GM23248 (cell line): Measurements from ENCODE around the gene UGT2B7. TPM values are rescaled to one million over a fixed set of nuclear protein-coding genes. Genes with fewer than 3 reads are reported as not detected.
A peak's percentile ranks its signal among the peaks of the same experiment; 100 is the strongest.

ENCODE experiments used
- DNase-seq: peaks from one replicate; pipeline ENCODE4 v3.0.0-alpha.2; 2015
- H2AFZ ChIP-seq: fragments of 200-600 bp; sonication (generic); 2 replicates; pipeline ENCODE4 v1.6.1; 2016; ENCODE audit warnings: antibody characterized with exemption
- H3F3A ChIP-seq: fragments of 200-600 bp; sonication (generic); 2 replicates; pipeline ENCODE4 v1.6.1; 2016; ENCODE audit warnings: mild to moderate bottlenecking, antibody characterized with exemption, mixed run types; ENCODE audit not compliant: insufficient read depth
- H3K27ac ChIP-seq: fragments of 200-600 bp; sonication (generic); 2 replicates; pipeline ENCODE4 v1.5.1; 2016; ENCODE audit warnings: mild to moderate bottlenecking
- H3K27me3 ChIP-seq: fragments of 200-600 bp; sonication (generic); replicated peaks from 2 replicates; pipeline ENCODE4 v1.6.1; 2016; ENCODE audit warnings: mild to moderate bottlenecking; ENCODE audit not compliant: insufficient read depth
- H3K36me3 ChIP-seq: fragments of 200-600 bp; sonication (generic); 2 replicates; pipeline ENCODE4 v1.6.1; 2016; ENCODE audit warnings: low read depth, mild to moderate bottlenecking
- H3K4me1 ChIP-seq: fragments of 200-600 bp; sonication (generic); 2 replicates; pipeline ENCODE4 v1.6.1; 2016; ENCODE audit warnings: mild to moderate bottlenecking; ENCODE audit not compliant: insufficient read depth
- H3K4me2 ChIP-seq: fragments of 200-600 bp; sonication (generic); one replicate; pipeline ENCODE4 v1.6.1; 2016; ENCODE audit warnings: mild to moderate bottlenecking; ENCODE audit not compliant: unreplicated experiment
- H3K4me3 ChIP-seq: fragments of 200-600 bp; sonication (generic); 2 replicates; pipeline ENCODE4 v1.5.1; 2016; ENCODE audit warnings: mild to moderate bottlenecking
- H3K79me2 ChIP-seq: fragments of 200-600 bp; sonication (generic); 2 replicates; pipeline ENCODE4 v1.6.1; 2016; ENCODE audit warnings: mild to moderate bottlenecking; ENCODE audit not compliant: insufficient read depth
- H3K9ac ChIP-seq: fragments of 200-600 bp; sonication (generic); 2 replicates; pipeline ENCODE4 v1.6.1; 2016; ENCODE audit warnings: mild to moderate bottlenecking
- H3K9me2 ChIP-seq: fragments of 200-600 bp; sonication (generic); 2 replicates; pipeline ENCODE4 v1.6.1; 2016; ENCODE audit warnings: mixed run types, mild to moderate bottlenecking, moderate library complexity; ENCODE audit not compliant: insufficient read depth
- H3K9me3 ChIP-seq: fragments of 200-600 bp; sonication (generic); one replicate; pipeline ENCODE4 v1.6.1; 2017; ENCODE audit warnings: low read depth
- H4K20me1 ChIP-seq: fragments of 200-600 bp; sonication (generic); 2 replicates; pipeline ENCODE4 v1.6.0; 2016; ENCODE audit not compliant: insufficient read depth
- EZH2 ChIP-seq: fragments of 200-600 bp; sonication (generic); IDR thresholded peaks from 2 replicates; pipeline ENCODE4 v1.6.1; 2018; ENCODE audit warnings: antibody characterized with exemption, mild to moderate bottlenecking; ENCODE audit not compliant: insufficient read depth, poor library complexity, severe bottlenecking
- EZH2phosphoT487 ChIP-seq: fragments of 200-600 bp; sonication (generic); IDR thresholded peaks from 2 replicates; pipeline ENCODE4 v1.6.1; 2018; ENCODE audit warnings: antibody characterized with exemption, moderate library complexity, mild to moderate bottlenecking, low read depth; ENCODE audit not compliant: insufficient read depth
- whole genome bisulfite sequencing, 2 experiments: methylation state at CpG; one replicate each; pipeline ENCODE4 v1.1.6; 2015 to 2017; ENCODE audit warnings: low lambda C conversion rate in 2 of 2, low coverage in 1 of 2; ENCODE audit errors: missing lambda C conversion rate in 2 of 2; 5-methylcytosine and 5-hydroxymethylcytosine counted together
- in situ Hi-C: fragments of 300-500 bp; cut with MboI; formaldehyde crosslinking; loops from 2 replicates; pipeline ENCODE4 v1.15.0; 2020
- polyA plus RNA-seq: library from polyadenylated mRNA; unstranded; fragments of >200 nt; fragmentation: Nextera tagmentation; extraction: Ambion mirVana; gene quantifications from 2 replicates; pipeline ENCODE4 v1.2.1, GENCODE V29; 2016
- total RNA-seq: library from RNA; depleted of rRNA; stranded (reverse); fragments of >200 nt; shearing (Covaris generic); gene quantifications from 2 replicates; pipeline ENCODE4 v1.2.3, GENCODE V29; 2014

UGT2B7 gene
- total and polyA plus RNA-seq, 2 experiments from 2014 or later = not detected

DNA sequence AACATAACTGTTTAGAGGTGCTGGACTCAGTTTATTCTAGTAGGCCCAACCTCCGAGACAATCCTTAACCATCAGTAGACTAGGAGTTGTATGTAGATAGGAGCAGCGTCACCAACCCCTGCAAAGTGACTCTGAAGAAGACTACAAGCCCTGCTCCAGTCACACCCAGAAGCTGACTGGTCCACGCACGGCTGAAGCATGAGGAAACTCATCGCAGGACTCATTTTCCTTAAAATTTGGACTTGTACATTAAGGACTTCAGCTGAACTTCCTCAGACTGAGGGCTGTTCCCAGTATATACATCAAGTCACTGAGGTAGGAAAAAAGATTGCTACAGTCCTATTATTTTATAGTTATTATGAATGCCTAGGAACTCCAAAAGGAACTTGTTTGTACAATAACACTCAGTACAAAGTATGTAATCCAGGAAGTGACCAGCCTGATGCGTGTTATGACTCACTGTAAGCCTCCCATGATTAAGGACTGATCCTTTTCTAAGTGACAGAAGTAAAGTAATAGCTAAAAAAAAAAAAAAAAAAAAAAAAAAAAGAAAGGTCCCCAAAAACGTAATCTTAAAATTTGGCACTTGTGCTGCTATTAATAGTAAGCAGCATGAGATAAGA, 41.6 kb upstream of the UGT2B7 start:
- H3K36me3 ChIP-seq = no peaks in the 10 kb centered on the region
- no peak overlapping the region for H3K4me2 ChIP-seq
- peak; percentile 73 for DNase-seq
- H3K79me2 ChIP-seq = no peaks in the 10 kb centered on the region
- 44 to 52% methylated on average over 7 of the region's 7 CpGs for whole genome bisulfite sequencing, 2 experiments
- peak overlapping the region; percentile 64 for H2AFZ ChIP-seq
- TF ChIP-seq EZH2 = no peak
- TF ChIP-seq EZH2phosphoT487 = no peak
- peak overlapping the region; percentile 2; the same call in 1 of the 2 replicates for H3K9ac ChIP-seq
- H3K9me2 ChIP-seq = no peaks in the 10 kb centered on the region
- no peak overlapping the region for H3K4me3 ChIP-seq
- in situ Hi-C loops = no loop called here
- H3K27me3 ChIP-seq = no peaks in the 10 kb centered on the region
- no peaks in the 10 kb centered on the region for H3F3A ChIP-seq
- no peaks in the 10 kb centered on the region for H3K4me1 ChIP-seq
- no peaks in the 10 kb centered on the region for H3K9me3 ChIP-seq
- peak overlapping the region; percentile 67 for H3K27ac ChIP-seq
- no peaks in the 10 kb centered on the region for H4K20me1 ChIP-seq

DNA sequence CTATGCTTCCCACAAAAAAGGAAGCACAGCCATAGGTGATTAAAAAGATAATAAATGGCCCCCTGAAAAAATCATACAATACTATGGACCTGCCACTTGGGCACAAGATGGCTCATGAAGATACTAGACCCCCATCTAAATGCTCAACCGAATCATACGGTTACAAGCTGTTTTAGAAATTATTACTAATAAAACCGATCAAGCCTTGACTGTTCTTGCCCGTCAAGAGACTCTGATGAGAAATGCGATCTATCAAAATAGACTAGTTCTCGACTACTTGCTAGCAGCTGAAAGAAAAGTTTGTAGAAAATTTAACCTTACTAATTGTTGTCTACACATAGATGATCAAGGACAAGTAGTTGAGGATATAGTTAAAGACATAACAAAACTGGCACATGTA, 40.1 kb upstream of the UGT2B7 start:
- no peak for DNase-seq

DNA sequence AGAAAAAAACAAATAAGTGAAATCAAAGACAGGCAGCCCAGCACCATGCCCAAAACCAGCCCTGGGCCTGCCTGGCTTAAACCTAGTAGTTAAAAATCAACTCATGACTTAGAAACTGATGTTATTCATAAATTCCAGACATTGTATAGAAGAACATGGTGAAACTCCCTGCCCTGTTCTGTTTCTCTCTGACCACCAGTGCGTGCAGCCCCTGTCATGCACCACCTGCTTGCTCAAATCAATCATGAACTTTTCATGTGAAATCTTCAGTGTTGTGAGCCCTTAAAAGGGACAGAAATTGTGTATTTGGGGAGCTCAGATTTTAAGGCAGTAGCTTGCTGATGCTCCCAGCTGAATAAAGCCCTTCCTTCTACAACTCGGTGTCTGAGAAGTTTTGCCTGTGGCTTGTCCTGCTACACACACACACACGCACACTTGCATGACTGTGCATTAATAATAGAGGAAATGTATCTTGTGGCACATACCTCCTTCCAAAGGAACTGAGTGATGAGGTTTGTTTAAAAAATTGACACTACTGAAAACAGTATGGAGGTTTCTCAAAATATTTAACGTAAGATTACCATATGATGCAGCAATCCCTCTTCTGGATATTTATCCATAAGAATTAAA, 39.2 kb upstream of the UGT2B7 start:
- no peaks in the 10 kb centered on the region for H4K20me1 ChIP-seq
- no peaks in the 10 kb centered on the region for H3K36me3 ChIP-seq
- TF ChIP-seq EZH2phosphoT487 (no peak), EZH2 (no peak)
- H2AFZ ChIP-seq = no peak overlapping the region
- H3K27me3 ChIP-seq = no peaks in the 10 kb centered on the region
- no peak for DNase-seq
- H3K9me2 ChIP-seq = no peaks in the 10 kb centered on the region
- H3K4me2 ChIP-seq = no peak overlapping the region
- WGBS, 2 experiments = 36 to 42% methylated on average over 4 of the region's 4 CpGs
- no peaks in the 10 kb centered on the region for H3F3A ChIP-seq
- H3K4me1 ChIP-seq = no peaks in the 10 kb centered on the region
- H3K4me3 ChIP-seq = no peak overlapping the region
- H3K9ac ChIP-seq = no peak overlapping the region
- no peaks in the 10 kb centered on the region for H3K79me2 ChIP-seq
- H3K9me3 ChIP-seq = no peaks in the 10 kb centered on the region
- no peak overlapping the region for H3K27ac ChIP-seq
- in situ Hi-C loops = no loop called here

More for the DNA sequence above, 40.1 kb upstream of the UGT2B7 start:
- Histone ChIP-seq H3K4me1 (no peaks in the 10 kb centered on the region), H3K9ac (no peak overlapping the region), H3K4me3 (no peak overlapping the region), H3K9me2 (no peaks in the 10 kb centered on the region), H2AFZ (no peak overlapping the region), H3K79me2 (no peaks in the 10 kb centered on the region), H3K4me2 (no peak overlapping the region), H3K36me3 (no peaks in the 10 kb centered on the region), H3F3A (no peaks in the 10 kb centered on the region), H3K27me3 (no peaks in the 10 kb centered on the region), H4K20me1 (no peaks in the 10 kb centered on the region), H3K27ac (no peak overlapping the region), H3K9me3 (no peaks in the 10 kb centered on the region)
- in situ Hi-C loops = no loop called here
- 49 to 56% methylated on average over 6 of the region's 6 CpGs for WGBS, 2 experiments
- no peak for TF ChIP-seq EZH2
- no peak for TF ChIP-seq EZH2phosphoT487

DNA sequence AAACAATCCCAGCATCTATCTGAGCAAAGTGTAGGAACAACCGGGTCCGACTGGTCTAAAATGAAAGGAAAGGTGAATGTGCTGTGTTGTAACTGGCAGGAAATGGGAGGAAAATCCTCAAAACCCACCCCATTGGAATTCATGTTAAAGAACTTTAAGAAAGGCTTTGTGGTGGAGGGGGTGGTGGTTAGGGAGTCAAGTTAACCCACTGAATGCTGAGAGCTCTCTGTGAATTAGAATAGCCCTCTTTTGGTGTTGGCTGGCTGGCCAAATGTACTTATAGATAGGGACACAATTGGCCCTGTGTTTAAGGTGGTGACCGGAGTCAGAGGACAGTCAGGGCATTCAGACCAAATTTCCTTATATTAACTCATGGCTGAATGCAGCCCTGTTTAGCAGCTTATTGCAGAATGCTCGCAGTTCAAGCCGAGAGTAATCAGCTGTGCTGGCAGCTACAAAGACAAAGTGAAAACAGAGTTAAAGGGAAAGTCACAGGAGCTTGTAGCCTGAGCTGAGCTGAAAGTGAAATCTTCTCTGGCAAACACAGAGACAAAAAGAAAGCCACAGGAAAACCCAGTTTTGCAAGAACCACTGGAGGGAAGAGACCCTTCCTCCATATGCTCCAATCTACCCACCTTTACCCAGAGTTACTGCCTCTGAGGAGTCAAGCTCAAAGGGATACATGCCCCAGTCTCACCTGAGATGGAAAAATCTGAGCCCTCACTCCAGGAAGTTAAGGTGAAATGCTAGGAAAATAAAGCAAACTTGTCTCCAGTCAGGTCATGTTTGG, 38.5 kb upstream of the UGT2B7 start:
- H3K27ac ChIP-seq = no peak overlapping the region
- no peaks in the 10 kb centered on the region for H3K36me3 ChIP-seq
- H3K4me3 ChIP-seq = no peak overlapping the region
- WGBS, 2 experiments = 31 to 39% methylated on average over 5 of the region's 5 CpGs
- DNase-seq = no peak
- in situ Hi-C loops = no loop called here
- H3K9me3 ChIP-seq = no peaks in the 10 kb centered on the region
- H3K9ac ChIP-seq = no peak overlapping the region
- no peak overlapping the region for H2AFZ ChIP-seq
- H4K20me1 ChIP-seq = no peaks in the 10 kb centered on the region
- H3F3A ChIP-seq = no peaks in the 10 kb centered on the region
- no peak overlapping the region for H3K4me2 ChIP-seq
- H3K4me1 ChIP-seq = no peaks in the 10 kb centered on the region
- no peaks in the 10 kb centered on the region for H3K27me3 ChIP-seq
- TF ChIP-seq EZH2 = no peak
- H3K9me2 ChIP-seq = no peaks in the 10 kb centered on the region
- no peaks in the 10 kb centered on the region for H3K79me2 ChIP-seq
